HG03175 (cell line): ENCODE results near the gene PRCD.
"Not testable (repeated sequence)": the region's sequence is repeated elsewhere in the genome, so short reads cannot be mapped to it uniquely, and the experiment has no call there.

Experiments
- ATAC-seq: cut with Tn5 transposase; IDR thresholded peaks from one replicate; pipeline ENCODE4 v1.9.1; 2021; ENCODE audit warnings: mild to moderate bottlenecking, moderate library complexity; ENCODE audit not compliant: unreplicated experiment

Gene PRCD

DNA sequence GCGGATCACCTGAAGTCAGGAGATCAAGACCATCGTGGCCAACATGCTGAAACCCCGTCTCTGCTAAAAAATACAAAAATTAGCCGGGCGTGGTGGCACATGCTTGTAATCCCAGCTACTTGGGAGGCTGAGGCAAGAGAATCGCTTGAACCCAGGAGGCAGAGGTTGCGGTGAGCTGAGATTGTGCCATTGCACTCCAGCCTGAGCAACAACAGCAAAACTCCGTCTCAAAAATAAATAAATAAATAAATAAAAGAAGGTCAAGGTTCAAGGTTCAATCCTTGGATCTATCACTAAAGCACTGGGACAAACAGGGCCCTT, 14.4 kb upstream of the PRCD start:
- ATAC-seq = not testable (repeated sequence)

DNA sequence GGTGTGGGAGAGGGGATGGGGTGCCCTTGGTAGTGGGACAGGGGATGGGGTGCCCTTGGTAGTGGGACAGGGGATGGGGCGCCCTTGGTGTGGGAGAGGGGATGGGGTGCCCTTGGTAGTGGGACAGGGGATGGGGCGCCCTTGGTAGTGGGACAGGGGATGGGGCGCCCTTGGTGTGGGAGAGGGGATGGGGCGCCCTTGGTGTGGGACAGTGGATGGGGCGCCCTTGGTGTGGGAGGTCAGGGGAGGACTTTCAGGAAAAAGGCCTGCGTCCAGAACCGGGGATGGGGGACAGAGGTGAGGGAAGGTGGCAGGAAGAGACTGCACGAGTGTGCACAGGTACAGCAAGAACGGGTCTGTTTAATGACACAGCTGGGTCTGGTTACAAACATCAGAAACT, 12.8 kb upstream of the PRCD start:
- ATAC-seq = not testable (repeated sequence)

GRCh38 chr17:76527430-76528111, 12.3 kb upstream of the PRCD start:
- peak; percentile 50 for ATAC-seq

- peak; percentile 59 for ATAC-seq
These were observed 11.7 kb upstream of the PRCD start for GRCh38 chr17:76528156-76528527.

DNA sequence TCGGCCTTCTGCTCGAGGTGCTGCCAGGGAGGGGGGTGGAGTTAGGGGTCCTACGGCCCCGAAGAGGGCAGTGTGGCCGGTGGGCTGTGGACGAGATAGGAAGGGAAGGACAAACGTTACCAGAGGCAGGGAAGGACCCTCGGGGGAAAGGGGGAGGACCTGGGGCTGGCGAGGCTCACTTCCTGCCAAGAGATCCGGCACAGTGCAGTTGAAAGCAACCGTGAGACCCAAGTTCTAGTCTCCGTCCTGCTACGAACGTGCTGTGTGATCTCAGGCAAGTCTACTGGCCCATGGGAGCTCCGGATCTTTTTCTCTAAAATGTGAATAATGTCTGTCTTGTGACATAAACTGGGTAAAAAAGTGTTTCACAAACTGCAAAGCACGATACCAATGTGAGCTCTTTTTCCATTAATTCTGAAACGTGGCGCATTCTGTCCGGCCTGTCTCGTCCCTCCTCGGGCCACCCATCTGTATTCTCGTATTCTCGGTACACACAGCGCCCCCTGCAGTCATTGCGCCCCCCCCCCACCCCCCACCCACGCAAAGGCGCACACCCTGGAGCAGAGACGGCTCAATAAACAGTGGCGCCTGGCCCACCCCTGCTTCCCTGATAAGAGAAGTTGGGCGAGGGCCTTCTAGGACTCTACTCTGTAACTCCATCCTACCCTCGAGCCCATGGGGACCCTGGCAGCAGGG, 11.2 kb upstream of the PRCD start:
- ATAC-seq = no peak

GRCh38 chr17:76529224-76530094, 10.4 kb upstream of the PRCD start:
- ATAC-seq = no peak

DNA sequence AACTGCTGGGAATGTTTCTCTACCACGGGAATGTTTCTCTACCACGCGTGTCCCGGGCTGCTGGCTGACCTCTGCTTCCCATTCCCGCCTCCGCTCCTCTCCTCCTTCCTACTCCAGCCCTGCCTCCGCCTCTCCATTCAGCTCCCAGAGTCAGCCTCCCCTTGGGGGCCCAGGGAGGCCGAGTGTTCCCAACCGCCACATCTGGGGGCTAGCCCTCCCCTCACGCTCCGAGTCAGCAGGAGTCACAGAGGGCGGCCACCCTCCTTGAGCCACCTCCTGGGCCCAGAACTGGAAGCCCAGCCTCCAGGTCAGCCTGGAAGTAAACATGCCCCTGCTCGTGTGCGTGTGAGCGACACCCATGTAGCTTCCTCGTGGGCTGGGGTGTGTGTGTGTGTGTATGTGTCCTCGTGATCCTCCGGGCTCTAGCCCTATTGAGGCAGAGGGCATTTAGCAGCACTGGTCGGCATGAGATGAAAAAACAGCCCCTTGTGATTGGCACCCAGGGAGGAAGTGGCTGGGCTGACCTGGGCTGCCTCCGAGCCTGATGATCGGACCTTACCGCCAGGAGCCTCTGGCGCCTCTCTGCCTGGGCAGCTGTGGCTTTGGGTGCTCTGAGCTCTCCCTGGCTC, 9.6 kb upstream of the PRCD start:
- no peak for ATAC-seq

DNA sequence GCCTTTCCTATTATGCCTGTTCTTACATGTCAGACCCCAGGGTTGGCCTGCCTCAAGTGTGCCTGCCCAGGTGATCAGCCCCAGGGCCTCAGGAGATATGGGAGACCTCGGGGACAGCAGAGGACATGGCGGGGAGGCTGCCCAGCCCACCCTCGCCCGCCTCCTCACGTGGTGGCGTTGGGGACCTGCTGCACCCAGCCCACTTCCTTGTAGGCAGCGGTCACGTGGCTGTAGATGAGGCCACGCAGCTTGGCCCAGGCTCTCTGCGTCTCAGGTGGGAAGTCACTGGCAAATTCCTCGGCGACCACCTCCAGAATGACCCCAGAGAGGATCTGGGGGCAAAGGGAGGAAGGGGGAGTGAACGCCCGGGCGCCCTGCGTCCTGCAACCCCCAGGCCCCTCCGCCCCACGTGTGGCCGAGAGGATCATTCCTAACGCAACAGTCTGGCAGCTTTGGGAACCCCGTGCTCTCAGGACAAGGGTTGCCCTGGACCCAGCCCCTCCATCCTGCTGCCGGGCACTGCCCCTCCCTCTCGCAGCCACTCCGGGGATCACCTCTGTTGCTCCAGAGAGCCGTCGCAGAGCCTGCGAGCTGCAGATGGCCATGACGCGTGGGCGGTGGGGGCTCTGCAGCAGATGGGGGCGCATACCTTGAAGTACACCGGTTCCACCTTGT, 8.9 kb upstream of the PRCD start:
- ATAC-seq = no peak

DNA sequence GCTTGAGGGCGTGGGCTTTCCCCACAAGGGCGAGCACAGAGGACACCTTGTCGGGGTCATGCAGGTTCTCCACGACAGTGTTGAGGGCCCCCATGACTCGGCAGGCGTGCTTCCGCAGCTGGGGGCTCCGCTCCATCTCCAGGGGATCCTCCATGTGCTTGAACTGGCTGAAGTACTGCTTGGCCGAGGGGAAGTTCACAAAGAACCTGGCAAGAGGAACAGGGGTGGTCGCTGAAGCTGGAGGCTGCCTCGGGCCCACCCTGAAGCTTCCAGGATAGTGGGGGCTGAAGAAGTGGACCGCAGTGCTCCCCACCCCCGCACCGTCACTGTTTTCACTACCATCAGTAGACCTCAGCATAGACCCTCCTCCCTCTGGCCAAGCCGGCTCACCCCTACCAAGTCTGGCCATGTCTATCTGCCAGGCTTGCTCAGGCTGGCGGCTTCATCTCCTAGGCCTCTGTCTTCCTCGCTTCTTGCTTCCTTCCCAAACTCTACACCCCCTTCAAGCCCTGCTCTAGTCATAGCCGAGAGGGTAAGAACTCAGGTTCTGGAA, 8.3 kb upstream of the PRCD start:
- no peak for ATAC-seq

DNA sequence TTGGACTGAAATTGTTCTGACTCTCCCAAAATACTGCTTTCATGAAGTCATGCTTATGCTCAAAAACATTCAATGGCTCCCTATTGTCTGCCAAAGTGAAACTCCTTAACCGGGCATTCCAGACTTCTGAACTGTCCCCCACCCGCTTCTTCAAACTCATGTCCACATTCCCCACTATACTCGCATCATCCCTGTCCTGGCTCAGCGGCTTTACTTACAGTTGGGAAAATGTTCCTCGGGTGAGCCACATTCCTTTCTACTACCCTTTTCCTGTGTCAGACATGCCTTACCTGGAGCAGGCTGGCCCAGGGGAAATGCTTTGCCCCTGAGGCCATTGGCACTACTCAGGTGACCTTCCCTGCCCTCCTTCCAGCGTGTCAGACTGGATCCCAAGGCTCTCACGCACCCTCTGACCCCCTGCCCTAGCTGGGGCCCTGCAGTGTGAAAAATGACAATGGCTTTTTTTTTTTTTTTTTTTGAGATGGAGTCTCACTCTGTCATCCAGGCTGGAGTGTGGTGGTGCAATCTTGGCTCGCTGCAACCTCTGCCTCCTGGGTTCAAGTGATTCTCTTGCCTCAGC, 7.7 kb upstream of the PRCD start:
- no peak for ATAC-seq

DNA sequence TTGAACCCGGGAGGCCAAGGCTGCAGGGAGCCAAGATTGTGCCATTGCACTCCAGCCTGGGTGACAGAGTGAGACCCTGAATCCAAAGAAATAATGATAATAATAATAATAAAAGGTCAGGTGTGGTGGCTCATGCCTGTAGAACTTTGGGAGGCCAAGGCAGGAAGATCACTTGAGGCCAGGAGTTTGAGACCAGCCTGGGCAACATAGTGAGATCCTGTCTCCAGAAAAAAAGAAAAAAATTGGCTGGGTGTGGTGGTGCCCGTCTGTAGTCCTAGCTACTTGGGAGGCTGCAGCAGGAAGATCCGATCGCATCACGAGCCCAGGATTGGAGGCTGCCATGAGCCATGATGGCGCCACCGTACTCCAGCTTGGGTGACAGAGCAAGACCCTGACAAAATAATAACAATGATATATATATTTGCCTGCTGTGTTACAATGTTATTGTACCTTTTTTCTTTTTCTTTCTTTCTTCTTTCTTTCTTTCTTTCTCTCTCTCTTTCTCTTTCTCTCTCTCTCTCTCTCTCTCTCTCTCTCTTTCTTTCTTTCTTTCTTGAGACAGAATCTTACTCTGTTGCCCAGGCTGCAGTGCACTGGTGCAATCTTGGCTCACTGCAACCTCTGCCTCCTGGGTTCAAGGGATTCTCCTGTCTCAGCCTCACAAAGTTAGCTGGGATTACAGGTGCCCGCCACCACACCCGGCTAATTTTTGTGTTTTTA, 6.0 kb upstream of the PRCD start:
- not testable (repeated sequence) for ATAC-seq

- no peak for ATAC-seq
These were observed 4.8 kb upstream of the PRCD start for GRCh38 chr17:76534831-76535732.

DNA sequence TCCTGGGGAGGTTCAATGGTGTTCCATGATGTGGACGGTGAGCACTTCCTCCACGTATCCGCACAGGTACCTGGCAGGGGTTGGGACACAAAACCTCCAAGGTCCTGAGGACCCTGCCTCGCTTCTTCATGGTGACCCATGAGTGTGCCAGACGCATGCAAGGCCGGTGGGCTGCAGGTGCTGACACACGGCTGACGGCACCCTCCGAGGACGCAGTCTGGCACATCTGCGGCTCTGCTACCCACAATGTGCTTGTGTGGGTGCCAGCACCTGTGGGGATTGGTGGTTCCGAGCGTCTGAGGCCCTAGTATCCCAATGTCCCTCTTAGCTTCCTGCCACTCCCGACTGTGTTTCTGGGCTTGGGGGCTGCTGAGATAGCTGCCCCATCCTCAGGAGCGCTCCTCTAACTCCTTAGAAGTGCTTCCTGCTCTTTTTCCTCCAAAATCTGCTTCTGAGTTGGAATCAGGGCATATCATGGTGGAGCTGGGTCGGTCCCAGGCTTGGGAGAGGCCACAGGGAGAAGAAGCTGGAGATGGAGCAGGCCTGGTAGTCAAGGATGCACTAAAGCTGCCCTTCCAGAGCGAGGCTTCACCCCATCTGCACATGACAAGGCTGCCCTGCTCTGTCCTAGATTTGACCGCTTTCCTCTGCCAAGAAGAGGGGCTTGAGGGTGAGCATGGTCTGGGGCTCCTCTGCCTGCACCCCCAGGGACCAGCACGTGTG, 3.9 kb upstream of the PRCD start:
- no peak for ATAC-seq

- ATAC-seq = no peak
These were observed 3.1 kb upstream of the PRCD start for GRCh38 chr17:76536511-76537287.

- ATAC-seq = no peak
These were observed 2.6 kb upstream of the PRCD start for GRCh38 chr17:76537288-76537577.

DNA sequence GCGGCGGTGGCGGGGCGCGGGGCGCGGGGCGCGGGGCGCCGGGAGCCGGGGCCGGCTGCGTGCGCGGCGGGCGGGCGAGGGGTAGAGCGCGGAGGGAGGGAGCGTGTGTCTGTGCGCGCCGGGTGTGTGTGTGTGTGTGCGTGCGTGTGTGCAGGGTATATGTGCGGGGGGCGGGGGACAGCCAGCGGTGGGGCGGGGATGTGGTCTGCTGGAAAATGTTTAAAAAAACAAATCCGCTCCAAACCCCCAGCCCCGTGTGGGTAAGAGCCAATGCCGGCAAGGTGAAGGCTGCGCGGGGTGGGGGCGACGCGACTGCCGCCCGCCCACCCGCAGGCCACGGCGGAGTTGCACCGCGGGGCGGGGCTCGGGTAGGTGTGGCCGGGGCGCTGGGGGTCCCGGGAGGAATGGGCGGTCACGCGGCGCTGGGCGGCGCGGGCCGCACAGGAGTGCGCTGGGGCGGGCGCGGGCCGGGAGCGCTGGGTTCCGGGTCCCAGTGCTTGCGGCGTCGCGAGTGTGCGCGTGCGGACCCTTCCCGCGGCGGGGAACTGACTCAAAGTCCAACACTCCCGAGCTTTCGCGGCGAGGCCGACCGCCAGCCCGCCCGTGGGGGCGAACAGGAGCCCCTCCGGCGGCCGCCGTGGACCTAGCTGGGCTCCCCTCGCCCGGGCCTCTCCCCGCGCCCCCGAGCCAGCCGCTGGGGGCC, 2.1 kb upstream of the PRCD start, which contains the start of gene CYGB:
TSS of gene CYGB (minus strand) at position 132 of the 703 bp plus-strand sequence. CDS start 167 bp downstream, outside the sequence.
- no peak for ATAC-seq
